SH-SY5Y (cell line): ENCODE results near the gene CXCR2.

Source experiments
- GATA2 ChIP-seq: IDR thresholded peaks from 2 replicates; pipeline ENCODE4 v1.6.1; 2011; ENCODE audit warnings: mild to moderate bottlenecking, low read depth, low read length
- GATA3 ChIP-seq: IDR thresholded peaks from 2 replicates; pipeline ENCODE4 v1.6.1; 2011; ENCODE audit warnings: low read depth, mild to moderate bottlenecking, low read length, moderate library complexity

Gene CXCR2

DNA sequence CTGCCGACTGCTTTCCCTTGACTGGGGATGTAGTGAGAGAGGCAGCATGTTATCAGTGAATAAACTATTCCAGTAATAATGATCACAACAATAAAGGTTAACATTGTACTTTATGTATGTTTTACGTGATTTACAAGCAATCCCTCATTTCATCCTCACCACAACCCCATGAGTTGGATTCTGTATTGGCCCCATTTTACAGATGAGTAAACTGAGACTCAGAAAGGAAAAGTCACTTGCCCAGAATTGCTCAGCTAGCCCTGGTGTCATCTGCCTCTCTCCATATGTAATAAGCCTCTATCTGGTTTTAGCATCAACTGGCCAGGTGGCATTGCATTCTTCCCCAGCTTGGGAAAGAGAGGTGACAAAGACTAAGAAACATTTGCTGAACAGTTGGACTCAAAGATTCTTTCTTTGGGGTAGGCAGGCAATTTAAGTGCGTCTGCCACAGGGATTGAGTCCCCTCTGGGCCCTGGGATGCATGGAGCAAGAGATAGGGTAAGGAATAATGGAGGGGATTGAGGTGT lies 2.2 kb downstream of the CXCR2 start:
- no peak for TF ChIP-seq GATA2
- no peak for TF ChIP-seq GATA3

DNA sequence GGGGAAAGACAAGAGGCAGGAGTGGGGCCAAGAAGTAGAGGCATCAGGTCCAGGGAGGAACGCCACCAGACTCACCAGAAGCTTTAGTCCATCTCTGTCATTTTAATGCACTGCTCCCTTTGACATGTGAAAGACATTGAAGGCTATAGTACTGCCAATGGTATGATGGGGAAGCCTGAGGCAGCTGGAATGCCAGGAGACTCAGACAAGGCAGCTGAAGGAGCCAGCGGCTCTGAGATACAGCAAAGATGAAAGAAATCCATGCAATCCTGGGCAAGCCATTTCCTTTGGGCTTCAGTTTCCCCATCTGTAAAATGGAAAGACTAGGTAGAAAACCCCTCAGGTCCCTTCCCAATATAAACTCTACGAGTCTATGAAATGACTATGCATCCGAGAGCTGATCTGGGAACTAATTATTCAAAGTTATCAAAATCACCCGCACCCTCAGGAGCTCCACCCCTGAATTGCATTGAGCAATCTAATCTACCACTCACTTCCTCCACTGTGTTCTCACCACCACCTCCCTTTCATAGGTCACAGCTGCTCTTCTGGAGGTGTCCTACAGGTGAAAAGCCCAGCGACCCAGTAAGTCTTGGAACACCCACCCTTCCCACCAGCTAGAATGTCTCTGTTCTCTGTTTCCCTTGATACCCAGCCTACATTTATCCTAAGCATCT lies 3.1 kb downstream of the CXCR2 start:
- no peak for TF ChIP-seq GATA3
- no peak for TF ChIP-seq GATA2

- TF ChIP-seq GATA3 (no peak), GATA2 (no peak)
Observed at GRCh38 chr2:218129458-218130135, 3.8 kb downstream of the CXCR2 start.

GRCh38 chr2:218130377-218130776 lies 4.5 kb downstream of the CXCR2 start:
- TF ChIP-seq GATA3: no peak
- TF ChIP-seq GATA2: no peak

DNA sequence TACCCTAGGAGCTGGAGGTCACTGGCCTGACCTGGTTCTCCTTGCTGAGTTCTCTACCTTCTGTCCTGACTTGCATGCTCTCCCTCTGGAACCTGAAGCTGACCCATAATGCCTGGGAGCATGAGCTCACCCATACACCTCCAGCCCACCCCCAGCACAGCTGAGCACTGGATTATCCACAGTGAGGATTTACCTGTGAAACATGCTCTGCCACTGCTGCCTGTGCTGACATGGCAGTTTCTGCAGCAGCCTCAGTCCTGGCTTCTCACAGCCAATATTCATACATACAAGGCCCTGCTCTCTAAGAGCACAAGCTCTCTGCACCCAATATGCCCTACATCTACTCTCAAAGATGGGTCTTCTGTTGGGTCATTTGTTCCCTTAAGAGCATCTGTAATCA lies 5.0 kb downstream of the CXCR2 start:
- TF ChIP-seq GATA2 (no peak), GATA3 (no peak)

GRCh38 chr2:218137514-218137913 lies 11.7 kb downstream of the CXCR2 start:
- no peak for TF ChIP-seq GATA3
- TF ChIP-seq GATA2: no peak

- TF ChIP-seq GATA2 (no peak), GATA3 (no peak)
Observed at GRCh38 chr2:218138047-218138446, 12.2 kb downstream of the CXCR2 start.

DNA sequence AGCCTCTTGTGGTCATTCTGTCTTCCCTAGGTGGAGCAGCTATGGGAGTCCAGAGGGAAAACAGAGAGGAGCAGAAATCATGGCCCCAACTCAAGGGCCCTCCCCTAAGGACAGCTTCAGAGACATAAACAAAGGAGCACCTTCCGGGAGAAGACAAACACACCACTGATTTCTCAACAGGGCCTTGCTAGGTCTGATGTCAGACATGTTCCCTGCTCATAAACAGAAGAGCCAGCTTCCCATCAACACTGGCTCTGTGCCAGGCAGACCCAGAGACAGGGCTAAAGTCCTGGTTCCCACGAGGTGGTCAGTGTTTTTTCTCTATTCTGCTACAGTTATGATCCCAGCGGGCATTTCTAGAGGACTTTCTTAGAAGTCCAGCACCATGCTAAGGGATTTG lies 19.3 kb downstream of the CXCR2 start:
- TF ChIP-seq GATA3 (no peak), GATA2 (no peak)

- TF ChIP-seq GATA3 (no peak), GATA2 (no peak)
Observed at GRCh38 chr2:218146056-218146455, 20.2 kb downstream of the CXCR2 start.

DNA sequence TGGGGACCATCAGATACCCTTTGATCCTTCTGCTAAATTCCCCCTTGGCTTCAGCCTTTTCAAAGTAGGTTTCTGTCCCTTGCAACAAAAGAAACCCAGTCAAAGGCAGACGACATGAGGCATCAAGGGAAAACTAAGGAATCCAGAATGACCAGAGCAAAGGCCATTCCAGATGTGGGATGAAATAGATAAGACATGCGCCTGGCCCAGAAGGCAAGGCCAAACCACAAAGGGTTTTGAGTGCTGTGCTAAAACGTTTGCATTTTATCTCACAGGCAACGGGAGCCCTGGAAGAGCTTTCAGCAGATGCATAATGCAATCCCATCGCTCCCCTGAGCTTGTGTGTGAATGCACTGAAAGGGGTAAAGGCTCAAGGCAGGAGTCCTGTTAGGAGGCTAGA lies 23.3 kb downstream of the CXCR2 start:
- no peak for TF ChIP-seq GATA2
- TF ChIP-seq GATA3: no peak

GRCh38 chr2:218149848-218150440 lies 24.1 kb downstream of the CXCR2 start:
- no peak for TF ChIP-seq GATA3
- no peak for TF ChIP-seq GATA2

- TF ChIP-seq GATA2 (no peak), GATA3 (no peak)
Observed at GRCh38 chr2:218152172-218152571, 26.3 kb downstream of the CXCR2 start.

GRCh38 chr2:218152777-218153176 lies 26.9 kb downstream of the CXCR2 start:
- no peak for TF ChIP-seq GATA2
- no peak for TF ChIP-seq GATA3

DNA sequence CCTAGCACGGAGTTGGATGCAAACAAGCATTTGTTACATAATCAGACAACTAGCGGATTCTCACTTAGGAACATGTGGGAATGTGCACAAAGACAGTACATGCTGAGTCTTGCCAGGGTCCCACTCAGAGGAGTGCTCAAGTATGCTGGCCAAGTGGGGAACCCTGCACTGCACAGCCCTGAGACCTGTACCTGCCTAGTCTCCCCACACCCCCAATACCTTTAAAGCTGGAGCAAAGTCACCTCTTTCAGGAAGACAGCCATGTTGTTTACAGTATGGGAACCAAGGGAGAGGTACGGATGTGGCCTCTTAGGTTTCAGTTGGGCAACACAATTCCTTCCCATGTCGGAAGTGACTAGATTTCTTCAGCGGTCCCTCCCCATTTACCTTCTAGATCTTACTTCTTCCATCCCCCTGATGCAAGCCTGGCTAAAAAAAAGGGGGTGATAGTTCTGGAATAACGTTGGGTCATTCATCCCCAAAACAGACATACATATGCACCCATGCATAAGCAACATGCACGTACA lies 30.2 kb downstream of the CXCR2 start:
- no peak for TF ChIP-seq GATA2
- no peak for TF ChIP-seq GATA3
